ENCODE measurements around the gene TEX26. TPM values are rescaled to one million over a fixed set of nuclear protein-coding genes. Genes with fewer than 3 reads are reported as not detected.

TEX26 gene
- total RNA-seq: not detected

DNA sequence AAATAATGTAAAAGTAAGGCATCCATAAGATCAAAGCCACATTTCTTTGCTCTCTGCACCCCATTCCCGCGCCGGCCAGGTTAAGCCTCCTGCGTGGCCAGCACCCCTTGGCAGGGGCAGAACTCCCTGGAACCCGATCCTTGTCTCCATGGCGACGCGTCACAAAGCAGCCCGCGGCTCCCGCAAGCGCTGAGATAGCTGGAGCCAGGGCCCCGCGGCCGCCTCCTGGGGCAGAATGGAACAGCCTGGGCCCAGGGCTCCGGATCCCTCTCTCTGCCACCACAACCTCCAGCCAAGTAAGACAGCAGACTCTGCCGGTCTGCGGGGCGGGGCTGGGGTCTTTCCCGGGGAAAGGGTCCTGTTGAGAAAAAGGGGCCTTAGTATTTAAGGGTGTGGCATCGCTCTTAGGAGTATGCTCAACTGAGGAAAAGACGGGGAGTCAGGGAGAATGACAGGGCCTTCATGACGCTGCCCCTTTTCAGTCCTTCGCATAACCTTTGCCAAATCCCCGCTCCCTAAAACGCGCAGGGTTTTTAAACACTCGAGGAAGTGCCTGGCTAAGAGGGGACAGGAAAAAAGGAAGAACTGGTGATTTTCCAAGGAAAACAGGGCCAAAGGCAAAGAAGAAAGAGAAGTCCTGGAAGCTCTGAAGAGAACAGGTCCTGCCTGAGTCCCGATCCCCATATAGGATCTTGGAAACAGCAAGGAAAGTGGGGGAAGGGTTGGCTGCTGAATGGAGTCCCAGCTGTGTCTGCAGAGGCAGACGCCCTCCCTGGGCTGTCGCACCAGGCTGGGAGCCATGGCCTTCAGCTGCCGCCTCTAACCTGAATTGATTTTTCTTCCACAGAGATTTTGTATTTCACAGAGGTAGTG is at the start of gene TEX26:
Gene TEX26, plus strand, starts transcription at position 176 of the 873 bp plus-strand sequence. Its CDS starts 60 bp downstream, at position 236.
- peaks cover 41% of the 10 kb centered on the region for H3K27me3 Mint-ChIP-seq (ENCODE audit: low read depth)
- peaks cover 5% of the 10 kb centered on the region for H3K9me3 Mint-ChIP-seq
- no peak within 1 kb of the TSS for H3K4me3 Mint-ChIP-seq
- no peak for DNase-seq
- no peak for ATAC-seq
- H3K36me3 Mint-ChIP-seq (ENCODE audit: insufficient read depth): no peaks in the 10 kb centered on the region
- H3K4me1 Mint-ChIP-seq (ENCODE audit: low read depth): no peaks in the 10 kb centered on the region

DNA sequence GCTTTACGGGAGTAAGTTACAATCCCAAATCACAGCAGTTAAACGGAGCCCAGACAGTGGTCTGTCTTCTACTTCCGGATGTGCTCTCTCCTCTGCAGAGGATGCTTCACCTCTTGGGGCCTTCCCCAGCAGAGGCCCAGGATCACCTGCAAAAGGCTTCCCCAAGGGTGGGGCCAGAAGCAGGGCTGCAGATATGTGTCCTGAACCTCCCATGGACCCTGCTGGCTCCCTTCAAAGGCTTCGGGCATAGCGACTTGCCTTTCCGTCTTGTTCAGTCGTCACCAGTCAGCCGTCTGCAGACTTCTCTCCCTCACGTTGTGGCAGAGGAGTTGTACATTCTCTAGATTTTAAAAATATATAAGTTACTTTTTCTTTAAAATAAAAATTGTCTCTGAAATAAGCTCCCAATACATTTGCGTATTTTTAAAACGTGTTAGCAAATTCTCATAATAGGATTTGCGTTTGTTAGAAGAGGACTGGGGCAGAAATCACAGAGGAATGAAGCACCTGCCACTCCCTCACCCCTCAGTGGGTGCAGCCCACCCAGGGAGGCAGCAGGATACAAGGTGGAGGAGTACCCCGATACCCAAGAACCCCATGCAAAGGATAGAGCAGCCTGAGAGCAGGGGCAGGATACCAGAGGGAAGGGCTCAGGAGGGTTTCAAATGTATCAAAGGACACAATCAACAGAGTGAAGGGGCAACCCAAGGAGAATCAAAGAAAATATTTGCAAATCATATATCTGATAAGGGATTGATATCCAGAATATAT is 49.3 kb upstream of the TEX26 start:
- no peaks in the 10 kb centered on the region for H3K36me3 Mint-ChIP-seq (ENCODE audit: insufficient read depth)
- peaks cover 6% of the 10 kb centered on the region for H3K9me3 Mint-ChIP-seq
- H3K27me3 Mint-ChIP-seq (ENCODE audit: low read depth): peaks cover 13% of the 10 kb centered on the region
- no peak overlapping the region for H3K4me3 Mint-ChIP-seq
- peaks cover 7% of the 10 kb centered on the region for H3K4me1 Mint-ChIP-seq (ENCODE audit: low read depth)
- ATAC-seq (no peak), DNase-seq (no peak)

DNA sequence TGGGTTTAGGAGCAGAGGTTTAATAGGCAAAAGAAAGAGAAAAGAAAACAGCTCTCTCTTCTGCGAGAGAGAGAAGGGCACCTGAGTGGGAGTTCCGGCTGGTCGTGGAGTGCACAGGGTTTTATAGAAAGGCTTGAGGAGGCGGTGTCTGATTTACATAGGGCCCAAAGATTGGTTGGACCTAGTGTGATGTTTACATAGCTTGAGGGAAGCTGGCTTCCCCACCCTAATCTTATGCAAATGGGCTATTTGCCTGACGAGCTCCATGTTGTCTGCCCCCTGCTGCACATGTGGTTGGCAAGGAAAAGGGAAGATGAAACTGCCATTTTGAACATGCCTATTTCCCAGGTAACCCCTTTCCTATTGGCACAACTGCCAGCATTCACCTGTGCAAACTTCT is 47.9 kb upstream of the TEX26 start:
- H3K9me3 Mint-ChIP-seq: peaks cover 8% of the 10 kb centered on the region
- H3K4me3 Mint-ChIP-seq: no peak overlapping the region
- H3K4me1 Mint-ChIP-seq (ENCODE audit: low read depth): peaks cover 7% of the 10 kb centered on the region
- no peak for ATAC-seq
- H3K36me3 Mint-ChIP-seq (ENCODE audit: insufficient read depth): no peaks in the 10 kb centered on the region
- peaks cover 13% of the 10 kb centered on the region for H3K27me3 Mint-ChIP-seq (ENCODE audit: low read depth)
- DNase-seq: no peak

DNA sequence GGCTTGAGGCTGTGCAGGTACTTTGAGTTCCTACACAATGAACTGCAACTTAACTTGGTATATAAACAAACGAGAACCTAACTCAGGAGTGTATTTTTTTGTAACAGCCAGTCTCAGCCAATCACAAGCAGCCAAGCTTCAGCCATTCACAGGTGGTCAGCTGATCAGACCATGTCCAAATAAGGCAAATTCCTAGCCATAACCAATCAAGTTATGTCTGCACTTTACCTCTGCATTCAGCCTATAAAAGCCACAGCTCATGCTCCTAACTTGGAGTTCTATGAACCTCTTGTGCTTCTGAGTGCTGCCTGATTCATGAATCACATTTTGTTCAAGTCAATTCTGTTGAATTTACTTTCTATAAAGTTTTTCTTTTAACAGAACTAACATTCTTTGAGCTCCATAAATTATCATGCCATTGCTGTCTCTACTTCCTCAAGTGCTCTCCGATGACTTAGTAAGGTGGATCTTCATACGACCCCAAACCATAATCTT is 43.2 kb upstream of the TEX26 start:
- DNase-seq: no peak
- no peak for ATAC-seq
- H3K4me3 Mint-ChIP-seq: no peak overlapping the region
- H3K4me1 Mint-ChIP-seq (ENCODE audit: low read depth): peaks cover 7% of the 10 kb centered on the region
- peaks cover 4% of the 10 kb centered on the region for H3K27me3 Mint-ChIP-seq (ENCODE audit: low read depth)
- H3K9me3 Mint-ChIP-seq: peaks cover 7% of the 10 kb centered on the region
- H3K36me3 Mint-ChIP-seq (ENCODE audit: insufficient read depth): no peaks in the 10 kb centered on the region

DNA sequence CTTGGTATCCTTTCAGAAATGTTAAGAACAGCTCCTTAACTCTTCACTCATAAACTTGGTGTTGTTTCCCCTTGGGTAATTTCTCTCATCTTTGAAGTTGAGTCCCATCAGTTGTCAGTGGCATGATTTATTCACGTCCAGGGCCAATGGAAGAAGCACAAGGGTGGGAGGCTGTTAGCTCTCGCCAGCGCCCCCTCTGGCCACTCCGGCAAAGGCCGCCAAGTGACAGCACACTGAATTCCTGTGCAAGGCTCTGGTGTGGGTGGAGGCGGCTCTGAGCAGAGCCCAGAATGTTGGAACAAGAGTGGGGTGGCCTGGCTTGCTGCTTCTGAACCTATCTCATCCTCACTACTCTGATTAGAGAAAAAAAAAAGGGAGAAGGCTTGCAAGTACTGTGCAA is 39.5 kb upstream of the TEX26 start:
- DNase-seq: no peak
- ATAC-seq: no peak
- no peaks in the 10 kb centered on the region for H3K4me1 Mint-ChIP-seq (ENCODE audit: low read depth)
- no peaks in the 10 kb centered on the region for H3K36me3 Mint-ChIP-seq (ENCODE audit: insufficient read depth)
- H3K4me3 Mint-ChIP-seq: no peak overlapping the region
- peaks cover 4% of the 10 kb centered on the region for H3K9me3 Mint-ChIP-seq
- H3K27me3 Mint-ChIP-seq (ENCODE audit: low read depth): peaks cover 6% of the 10 kb centered on the region

DNA sequence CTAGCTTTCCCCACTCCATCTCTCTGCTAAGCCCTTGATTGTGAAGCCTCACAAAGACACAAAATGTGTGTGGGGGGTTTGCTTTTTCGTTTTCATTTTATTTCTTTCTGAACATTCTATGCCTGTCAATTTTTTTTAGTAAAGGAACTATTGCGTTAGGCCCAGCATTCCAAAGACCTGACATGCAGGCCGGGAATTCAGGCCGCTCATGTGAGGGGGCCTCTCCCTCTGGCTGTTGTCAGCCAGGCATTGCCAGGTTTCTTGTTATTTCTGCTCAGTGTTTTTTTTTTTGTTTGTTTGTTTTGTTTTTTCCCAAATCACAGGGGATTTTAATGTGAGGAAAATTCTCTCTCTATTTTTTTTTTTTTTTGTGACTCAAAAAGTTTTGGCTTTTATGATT is 36.7 kb upstream of the TEX26 start:
- ATAC-seq (no peak), DNase-seq (no peak)
- H3K4me1 Mint-ChIP-seq (ENCODE audit: low read depth): peaks cover 13% of the 10 kb centered on the region
- H3K4me3 Mint-ChIP-seq: no peak overlapping the region
- H3K27me3 Mint-ChIP-seq (ENCODE audit: low read depth): peaks cover 14% of the 10 kb centered on the region
- no peaks in the 10 kb centered on the region for H3K9me3 Mint-ChIP-seq
- H3K36me3 Mint-ChIP-seq (ENCODE audit: insufficient read depth): no peaks in the 10 kb centered on the region

DNA sequence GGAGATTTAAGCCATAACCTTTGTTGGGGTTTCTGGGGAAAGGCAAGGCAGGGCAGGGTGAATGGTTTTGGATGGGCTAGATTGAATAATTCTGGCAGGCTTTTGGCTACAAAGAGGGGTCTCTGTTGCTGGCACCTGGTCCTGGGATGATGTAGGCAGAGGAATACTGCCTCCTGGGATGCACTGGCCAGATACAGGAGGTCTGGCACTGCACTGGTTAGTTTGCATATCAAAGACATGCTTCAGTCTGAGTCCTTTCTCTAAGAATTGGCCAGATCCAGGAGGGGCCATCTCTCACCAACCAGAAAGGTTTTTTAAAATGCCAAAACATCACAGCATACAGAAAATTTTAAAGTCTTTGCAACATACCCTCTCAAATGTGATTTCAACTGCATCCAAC is 34.4 kb upstream of the TEX26 start:
- no peak for ATAC-seq
- Mint-ChIP-seq H3K9me3 (no peaks in the 10 kb centered on the region), H3K27me3 (ENCODE audit: low read depth) (peaks cover 21% of the 10 kb centered on the region), H3K4me1 (ENCODE audit: low read depth) (peaks cover 14% of the 10 kb centered on the region), H3K4me3 (no peak overlapping the region), H3K36me3 (ENCODE audit: insufficient read depth) (no peaks in the 10 kb centered on the region)
- DNase-seq: no peak

DNA sequence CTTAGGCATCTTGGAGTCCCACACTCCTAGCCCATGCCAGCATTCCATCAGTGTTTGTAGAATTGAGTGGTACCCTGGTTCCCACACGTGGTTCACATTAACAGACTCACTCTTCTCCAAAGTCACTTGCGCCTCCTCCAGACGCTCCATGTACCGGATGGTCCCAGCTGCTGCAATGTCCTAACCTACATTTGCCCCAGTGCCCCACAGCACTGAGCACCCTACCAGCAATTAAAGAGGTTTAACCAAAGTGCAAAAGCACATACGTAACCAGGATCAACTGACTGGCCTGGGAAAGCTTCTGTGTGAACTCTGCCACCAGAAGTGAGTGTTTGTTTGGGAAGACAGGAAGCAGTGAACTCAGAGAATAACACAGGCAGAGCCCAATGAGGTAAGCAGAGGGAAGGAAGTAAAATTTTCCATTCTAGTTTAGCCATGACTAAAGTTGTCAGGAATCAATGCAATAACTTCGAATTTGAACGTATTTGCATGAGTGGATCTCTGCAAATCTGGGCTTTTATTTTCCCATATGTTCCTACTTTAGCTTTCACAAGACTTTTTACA is 33.7 kb upstream of the TEX26 start:
- Mint-ChIP-seq H3K27me3 (ENCODE audit: low read depth) (peaks cover 23% of the 10 kb centered on the region), H3K36me3 (ENCODE audit: insufficient read depth) (no peaks in the 10 kb centered on the region), H3K9me3 (no peaks in the 10 kb centered on the region), H3K4me3 (no peak overlapping the region), H3K4me1 (ENCODE audit: low read depth) (peaks cover 14% of the 10 kb centered on the region)
- ATAC-seq: peak; percentile 75 to 84
- no peak for DNase-seq

DNA sequence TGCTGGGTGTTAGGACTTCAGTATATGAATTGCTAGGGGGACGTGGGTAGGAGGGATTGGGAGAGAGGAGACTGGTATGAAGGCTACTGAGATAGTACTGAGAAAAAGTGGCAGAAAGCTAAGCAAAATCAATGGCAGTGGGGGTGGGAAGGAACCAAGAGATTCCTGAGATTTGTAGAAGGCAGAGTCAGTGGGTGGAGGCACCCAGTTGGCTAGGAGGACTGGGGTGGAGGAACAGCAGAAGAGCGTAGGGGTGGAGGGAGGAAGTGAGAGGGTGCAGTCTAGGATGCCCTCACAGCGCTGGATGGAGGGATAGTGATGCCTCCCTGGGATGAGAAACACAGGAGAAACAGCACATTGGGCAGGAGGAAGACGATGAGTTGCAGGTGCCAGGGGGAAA is 32.0 kb upstream of the TEX26 start:
- no peak overlapping the region for H3K4me3 Mint-ChIP-seq
- no peak for ATAC-seq
- H3K36me3 Mint-ChIP-seq (ENCODE audit: insufficient read depth): no peaks in the 10 kb centered on the region
- no peaks in the 10 kb centered on the region for H3K9me3 Mint-ChIP-seq
- no peak for DNase-seq
- H3K4me1 Mint-ChIP-seq (ENCODE audit: low read depth): peaks cover 15% of the 10 kb centered on the region
- peaks cover 38% of the 10 kb centered on the region for H3K27me3 Mint-ChIP-seq (ENCODE audit: low read depth)

DNA sequence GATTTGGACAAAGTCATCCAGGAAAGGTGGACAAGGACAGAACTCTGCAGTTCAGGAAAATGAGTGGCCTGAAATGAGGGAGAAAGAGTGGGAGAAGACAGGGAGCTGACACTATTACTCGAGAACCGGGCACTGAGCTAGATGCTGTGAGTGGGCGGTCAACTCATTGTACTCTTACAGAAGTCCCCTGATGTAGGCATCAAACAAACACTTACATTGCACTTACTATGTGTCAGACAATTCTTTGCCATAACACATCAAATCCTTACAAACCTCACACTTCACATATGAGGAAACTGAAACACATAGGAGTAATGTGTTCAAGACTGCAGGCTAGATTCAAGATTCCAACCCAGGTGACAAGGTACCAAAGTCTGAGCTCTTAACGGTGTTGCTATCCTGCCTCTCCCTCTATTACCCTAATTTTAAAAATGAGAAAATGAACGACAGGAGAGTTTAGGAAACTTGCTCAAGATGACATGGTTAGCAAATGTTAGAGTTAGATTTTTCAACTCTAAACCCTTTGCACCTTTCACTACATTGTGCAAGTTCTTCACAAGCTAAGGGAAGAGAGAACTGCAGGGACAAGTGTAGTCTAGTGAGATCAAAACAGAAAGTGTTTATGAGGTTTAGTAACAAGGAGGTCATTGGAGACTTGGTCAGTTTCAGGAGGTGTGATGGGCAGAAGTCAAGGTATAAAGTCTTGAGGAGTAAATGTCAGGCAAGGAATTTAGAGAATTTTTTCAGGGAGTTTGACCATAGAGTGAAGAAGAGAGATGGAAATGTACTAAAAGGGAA is 31.3 kb upstream of the TEX26 start:
- H3K27me3 Mint-ChIP-seq (ENCODE audit: low read depth): peaks cover 42% of the 10 kb centered on the region

DNA sequence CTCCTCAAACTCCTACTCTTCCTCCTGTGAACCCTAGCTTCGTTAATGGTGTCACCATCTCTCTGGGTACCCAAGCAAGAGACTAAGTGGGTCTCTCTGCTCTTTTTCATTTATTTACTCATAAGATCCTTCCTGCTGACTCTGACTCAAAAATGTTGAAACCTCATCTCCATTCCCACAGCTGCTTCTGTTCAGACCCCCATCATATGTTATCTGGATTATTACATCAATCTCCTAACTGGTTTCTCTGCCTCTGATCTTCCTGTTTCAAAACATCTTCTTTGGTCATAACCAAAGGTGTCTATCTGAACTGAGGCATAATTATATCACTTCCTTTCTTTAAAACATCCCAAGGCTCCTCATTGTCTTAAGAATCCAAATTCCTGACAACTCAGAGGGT is 28.4 kb upstream of the TEX26 start:
- H3K4me1 Mint-ChIP-seq (ENCODE audit: low read depth): peaks cover 14% of the 10 kb centered on the region
- no peak overlapping the region for H3K4me3 Mint-ChIP-seq
- no peaks in the 10 kb centered on the region for H3K36me3 Mint-ChIP-seq (ENCODE audit: insufficient read depth)

More for the DNA sequence above, 31.3 kb upstream of the TEX26 start:
- Mint-ChIP-seq H3K9me3 (no peaks in the 10 kb centered on the region), H3K4me1 (ENCODE audit: low read depth) (peaks cover 17% of the 10 kb centered on the region), H3K4me3 (no peak overlapping the region), H3K36me3 (ENCODE audit: insufficient read depth) (no peaks in the 10 kb centered on the region)
- no peak for DNase-seq
- peak in 1 of 2 donors; percentile 45 for ATAC-seq

DNA sequence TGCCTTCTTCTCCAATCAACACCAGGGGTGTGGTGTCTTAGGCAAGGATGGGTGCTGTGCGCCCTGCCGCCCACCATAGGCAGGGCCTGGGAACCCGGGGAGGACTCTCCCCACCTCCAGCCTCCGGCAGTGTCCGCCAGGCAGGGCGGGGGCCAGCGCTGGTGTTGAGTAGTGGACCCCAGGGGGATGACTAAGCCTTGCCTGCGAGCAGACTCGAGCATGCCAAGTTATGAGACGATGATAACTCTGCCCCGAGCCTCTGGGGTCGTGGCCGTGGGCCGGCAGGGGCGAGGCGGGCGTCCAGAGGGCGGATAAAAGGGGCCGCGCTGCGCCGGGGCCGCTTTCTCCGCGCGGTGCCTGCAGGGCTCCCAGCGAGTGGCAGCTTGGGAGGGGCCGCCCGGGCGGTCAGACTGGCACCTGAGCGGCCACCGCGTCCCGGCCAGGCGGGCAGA is 26.5 kb upstream of the TEX26 start, which contains the start of gene MEDAG:
Gene MEDAG, plus strand, starts transcription at position 340 of the 452 bp plus-strand sequence. CDS start 245 bp downstream, outside the sequence.
- DNase-seq (no peak), ATAC-seq (no peak)
- no peaks in the 10 kb centered on the region for H3K36me3 Mint-ChIP-seq (ENCODE audit: insufficient read depth)
- H3K4me3 Mint-ChIP-seq: no peak within 1 kb of the TSS
- H3K9me3 Mint-ChIP-seq: no peaks in the 10 kb centered on the region
- peaks cover 6% of the 10 kb centered on the region for H3K4me1 Mint-ChIP-seq (ENCODE audit: low read depth)
- peaks cover 58% of the 10 kb centered on the region for H3K27me3 Mint-ChIP-seq (ENCODE audit: low read depth)

More for the DNA sequence above, 28.4 kb upstream of the TEX26 start:
- no peak for ATAC-seq
- no peak for DNase-seq
- H3K9me3 Mint-ChIP-seq: no peaks in the 10 kb centered on the region
- peaks cover 56% of the 10 kb centered on the region for H3K27me3 Mint-ChIP-seq (ENCODE audit: low read depth)

DNA sequence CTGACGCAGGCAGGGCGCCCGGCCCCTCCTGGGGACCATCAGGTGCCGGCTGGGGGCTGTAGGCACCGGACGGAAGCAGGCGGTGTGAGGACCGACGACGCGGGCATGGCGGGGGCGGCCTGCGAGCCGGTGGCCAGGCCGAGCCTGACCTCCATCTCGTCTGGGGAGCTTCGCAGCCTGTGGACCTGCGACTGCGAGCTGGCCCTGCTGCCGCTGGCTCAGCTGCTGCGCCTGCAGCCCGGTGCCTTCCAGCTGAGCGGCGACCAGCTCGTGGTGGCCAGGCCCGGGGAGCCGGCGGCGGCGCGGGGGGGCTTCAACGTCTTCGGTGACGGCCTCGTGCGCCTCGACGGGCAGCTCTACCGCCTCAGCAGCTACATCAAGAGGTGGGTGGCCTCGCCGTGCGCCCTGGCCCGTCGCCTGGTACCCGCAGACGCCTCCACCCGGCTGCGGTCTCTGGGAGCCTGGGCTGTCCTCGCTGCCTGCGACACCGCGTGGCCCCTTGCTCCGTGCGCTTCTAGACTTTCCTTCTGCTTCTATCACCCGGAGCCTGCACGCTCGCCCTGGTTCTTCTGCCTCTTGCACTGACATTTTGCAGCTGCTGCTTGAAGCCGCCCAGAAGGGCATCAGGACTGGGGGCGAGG is 25.9 kb upstream of the TEX26 start:
- Mint-ChIP-seq H3K36me3 (ENCODE audit: insufficient read depth) (no peaks in the 10 kb centered on the region), H3K9me3 (no peaks in the 10 kb centered on the region), H3K4me1 (ENCODE audit: low read depth) (peaks cover 6% of the 10 kb centered on the region), H3K4me3 (no peak overlapping the region), H3K27me3 (ENCODE audit: low read depth) (peaks cover 57% of the 10 kb centered on the region)
- ATAC-seq (peak; percentile 35 to 47), DNase-seq (no peak)

All from activated T-cell treated with anti-CD3 and anti-CD28 coated beads, Interleukin-2, amount 50 U/mL, for 4 hours (primary cell).